Posterior vena cava (tissue), 2 donors: ENCODE measurements around the gene SYT7. TPM values are rescaled to one million over a fixed set of nuclear protein-coding genes. Genes with fewer than 3 reads are reported as not detected.
A peak's percentile ranks its signal among the peaks of the same experiment; 100 is the strongest.
"Not testable (repeated sequence)": the region's sequence is repeated elsewhere in the genome, so short reads cannot be mapped to it uniquely, and the experiment has no call there.

Experiments
- DNase-seq: peaks from one replicate; pipeline ENCODE4 v3.0.0-alpha.2; 2020; ENCODE audit warnings: low spot score
- intact Hi-C, 2 donors: fragments of 100-400 bp; cut with DNase I; formaldehyde crosslinking; loops; one replicate each; pipeline versions ENCODE4 v1.14.1 to v1.14.2; 2022 to 2023
- microRNA-seq, 2 donors: library from miRNA; unstranded; fragments of <30 nt; microRNA quantifications; one replicate each; pipeline ENCODE4 v1.2.0, GENCODE V29; 2020 to 2021; ENCODE audit warnings: borderline microRNAs expressed in 2 of 2
- total RNA-seq, 2 donors: library from RNA; stranded (reverse); fragmentation: NEBNext Ultra II Directional; extraction: Animal tissue kit (Norgen Biotek cat#: 25700); gene quantifications; one replicate each; pipeline ENCODE4 v1.2.1, GENCODE V29; 2021
- donor health status: DM: yes; HTN: yes; CAD: no.
- donor health status: DM: yes; HTN: yes; CAD: no.

The SYT7 gene
- total RNA-seq, 2 donors from 2014 or later = 0.71 to 0.93 TPM

- DNase-seq = no peak
- intact Hi-C loops = loop anchor here in 1 of 2 donors (10.0 kb wide), 1 partner anchor 158 kb away; no protein-coding TSS in a partner anchor
Observed at GRCh38 chr11:61476371-61476770, 104.5 kb downstream of the SYT7 start.

- no peak for DNase-seq
- intact Hi-C loops = loop anchor here in 1 of 2 donors (10.0 kb wide), 1 partner anchor 159 kb away; no protein-coding TSS in a partner anchor
Observed at GRCh38 chr11:61475433-61475832, 105.4 kb downstream of the SYT7 start.

DNA sequence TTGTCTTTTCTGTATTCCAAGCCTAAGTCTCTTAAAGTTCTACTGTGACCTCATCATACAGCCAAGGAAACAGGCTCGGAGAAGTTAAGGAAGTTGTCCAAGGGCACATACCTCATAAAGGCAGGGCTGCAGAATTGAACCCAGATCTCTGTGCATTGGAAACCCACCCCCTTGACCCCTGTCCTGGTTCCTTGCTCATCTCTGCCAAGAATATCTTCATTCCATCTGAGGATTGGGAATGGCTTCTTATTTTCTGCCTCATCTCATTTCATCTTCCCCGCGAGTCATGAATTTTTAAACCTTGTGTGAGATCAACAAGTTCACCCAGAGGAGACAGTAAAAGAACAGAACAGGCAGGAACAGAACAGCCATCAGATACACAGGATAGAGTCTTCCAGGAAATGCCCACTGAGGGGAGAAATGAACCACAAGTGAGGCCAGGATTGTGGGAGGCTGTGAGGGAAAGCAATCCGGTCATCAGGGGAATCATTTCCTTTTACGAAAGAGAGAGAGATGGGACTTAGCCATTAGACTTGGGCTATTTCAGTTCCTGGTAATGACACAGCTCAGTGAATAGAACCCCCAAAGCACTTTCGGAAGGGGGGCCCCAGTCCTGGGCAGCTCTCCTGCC, 106.7 kb downstream of the SYT7 start:
- DNase-seq = no peak
- intact Hi-C loops = loop anchor here in 1 of 2 donors (10.0 kb wide), 1 partner anchor 161 kb away; no protein-coding TSS in a partner anchor

GRCh38 chr11:61473370-61474012, 107.4 kb downstream of the SYT7 start:
- intact Hi-C loops = loop anchor here in 1 of 2 donors (10.0 kb wide), 1 partner anchor 161 kb away; no protein-coding TSS in a partner anchor
- DNase-seq = no peak

DNA sequence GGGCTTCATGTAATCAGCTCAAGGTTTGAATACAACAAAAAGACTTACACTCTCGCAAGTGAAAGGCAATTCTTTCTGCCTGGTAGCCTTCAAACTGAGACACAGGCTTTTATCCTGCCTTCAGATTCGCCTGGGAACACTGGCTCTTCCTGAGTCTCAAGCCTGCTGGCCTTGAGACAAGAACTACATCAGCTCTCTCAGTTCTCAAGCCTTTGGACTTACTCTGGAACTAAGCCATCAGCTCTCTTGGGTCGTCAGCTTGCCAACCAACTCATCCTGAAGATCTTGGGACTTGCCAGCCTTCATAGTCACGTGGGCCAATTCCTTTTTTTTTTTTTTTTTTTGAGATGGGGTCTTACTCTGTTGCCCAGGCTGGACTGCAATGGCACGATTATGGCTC, 108.0 kb downstream of the SYT7 start:
- intact Hi-C loops = loop anchor here in 1 of 2 donors (10.0 kb wide), 1 partner anchor 162 kb away; no protein-coding TSS in a partner anchor
- DNase-seq = no peak

DNA sequence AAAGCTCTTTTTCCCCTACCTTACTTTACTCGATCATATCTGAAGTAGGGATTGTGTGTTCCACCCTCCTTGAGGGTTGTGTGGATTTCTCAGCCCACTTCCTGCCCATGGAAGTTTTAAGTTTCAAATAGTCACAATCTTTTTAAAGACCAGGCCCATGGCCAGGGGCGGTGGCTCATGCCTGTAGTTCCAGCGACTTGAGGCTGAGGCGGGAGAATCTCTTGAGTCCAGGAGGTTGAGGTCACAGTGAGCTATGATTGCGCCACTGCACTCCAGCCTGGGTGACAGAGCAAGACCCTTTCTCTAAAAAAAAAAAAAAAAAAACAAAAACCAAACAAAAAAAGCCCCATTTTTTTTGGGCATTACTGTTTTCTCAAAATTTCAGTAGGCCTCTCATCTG, 108.6 kb downstream of the SYT7 start:
- intact Hi-C loops = loop anchor here in 1 of 2 donors (10.0 kb wide), 1 partner anchor 163 kb away; no protein-coding TSS in a partner anchor

DNA sequence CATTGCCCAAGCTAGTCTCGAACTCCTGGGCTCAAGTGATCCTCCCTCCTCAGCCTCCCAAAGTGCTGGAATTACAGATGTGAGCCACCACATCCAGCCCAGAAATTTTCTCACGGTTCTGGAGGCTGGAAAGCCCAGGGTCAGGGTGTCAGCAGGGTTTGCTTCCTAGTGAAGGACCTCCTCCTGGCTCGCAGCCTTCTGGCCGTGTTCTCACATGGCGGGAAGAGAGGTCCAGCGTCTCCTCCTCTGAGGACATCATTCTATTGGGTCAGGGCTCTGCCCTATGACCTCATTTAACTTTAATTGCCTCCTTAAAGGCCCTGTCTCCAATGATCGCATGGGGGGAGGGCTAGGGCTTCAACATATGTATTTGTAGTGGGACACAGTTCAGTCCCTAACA, 112.9 kb downstream of the SYT7 start:
- no peak for DNase-seq

More for the DNA sequence above, 108.6 kb downstream of the SYT7 start:
- DNase-seq = peak; percentile 93

DNA sequence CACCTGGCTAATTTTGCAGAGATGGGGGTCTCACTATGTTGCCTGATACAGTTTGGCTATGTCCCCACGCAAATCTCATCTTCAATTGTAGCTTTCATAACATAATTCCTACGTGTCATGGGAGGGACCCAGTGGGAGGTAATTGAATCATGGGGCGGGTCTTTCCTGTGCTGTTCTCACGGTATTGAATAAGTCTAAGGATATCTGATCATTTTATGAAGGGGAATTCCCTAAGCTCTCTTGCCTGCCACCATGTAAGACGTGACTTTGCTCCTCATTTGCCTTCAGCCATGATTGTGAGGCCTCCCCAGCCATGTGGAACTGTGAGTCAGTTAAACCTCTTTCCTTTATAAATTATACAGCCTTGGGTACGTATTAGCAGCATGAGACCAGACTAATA, 113.3 kb downstream of the SYT7 start:
- intact Hi-C loops, DNase-seq: not testable (repeated sequence)

More for the DNA sequence above, 112.9 kb downstream of the SYT7 start:
- intact Hi-C loops = no loop called here

Small RNA genes lying within 50 kb of the gene (microRNA-seq; reads per million reads assigned to microRNA genes)
- 0 reads per million in 2 donors for gene MIR4488

Other genes with a start within 250 kb of the SYT7 start
- gene DDB1, start 248.0 kb downstream of the SYT7 start, total RNA-seq = 100 to 1,000 TPM; 142 to 151 TPM
- gene TKFC, start 247.8 kb downstream of the SYT7 start, total RNA-seq = 10 to 100 TPM; 15.2 to 24.6 TPM
- 10 to 100 TPM; 28.9 to 33.6 TPM for gene CYB561A3, start 219.2 kb downstream of the SYT7 start, total RNA-seq
- 10 to 100 TPM; 36.0 to 49.2 TPM for gene TMEM138, start 218.7 kb downstream of the SYT7 start, total RNA-seq
- 1 to 10 TPM; 7.0 to 7.1 TPM for gene TMEM216, start 188.5 kb downstream of the SYT7 start, total RNA-seq
- 10 to 100 TPM; 51.5 to 52.0 TPM for gene CPSF7, start 151.1 kb downstream of the SYT7 start, total RNA-seq
- 10 to 100 TPM; 23.4 to 24.9 TPM for gene SDHAF2, start 151.0 kb downstream of the SYT7 start, total RNA-seq
- 1 to 10 TPM; 1.5 to 1.6 TPM for gene LRRC10B, start 72.3 kb downstream of the SYT7 start, total RNA-seq
- gene DAGLA, start 99.3 kb upstream of the SYT7 start, total RNA-seq = 1 to 10 TPM; 1.8 to 2.4 TPM
- gene MYRF, start 171.6 kb upstream of the SYT7 start, total RNA-seq = 1 to 10 TPM; 3.1 to 3.7 TPM
- 10 to 100 TPM; 78.2 to 84.7 TPM for gene TMEM258, start 211.5 kb upstream of the SYT7 start, total RNA-seq
- gene FEN1, start 211.8 kb upstream of the SYT7 start, total RNA-seq = 1 to 10 TPM; 4.6 to 6.0 TPM
- 10 to 100 TPM; 28.8 to 29.8 TPM for gene FADS1, start 235.9 kb upstream of the SYT7 start, total RNA-seq
- gene FADS2, start 247.2 kb upstream of the SYT7 start, total RNA-seq = 100 to 1,000 TPM in 1 of 2 donors, 10 to 100 TPM in 1; 60.3 to 123 TPM